AG08396 (cell line): ENCODE measurements around the gene C2orf49.
"Not testable (repeated sequence)": the region's sequence is repeated elsewhere in the genome, so short reads cannot be mapped to it uniquely, and the experiment has no call there.

Experiments
- DNase-seq: peaks from one replicate; pipeline ENCODE4 v3.0.0; 2012; ENCODE audit warnings: low spot score, mixed read lengths

C2orf49 gene

GRCh38 chr2:105321875-105322646 lies 15.3 kb upstream of the C2orf49 start:
- DNase-seq, result no peak

DNA sequence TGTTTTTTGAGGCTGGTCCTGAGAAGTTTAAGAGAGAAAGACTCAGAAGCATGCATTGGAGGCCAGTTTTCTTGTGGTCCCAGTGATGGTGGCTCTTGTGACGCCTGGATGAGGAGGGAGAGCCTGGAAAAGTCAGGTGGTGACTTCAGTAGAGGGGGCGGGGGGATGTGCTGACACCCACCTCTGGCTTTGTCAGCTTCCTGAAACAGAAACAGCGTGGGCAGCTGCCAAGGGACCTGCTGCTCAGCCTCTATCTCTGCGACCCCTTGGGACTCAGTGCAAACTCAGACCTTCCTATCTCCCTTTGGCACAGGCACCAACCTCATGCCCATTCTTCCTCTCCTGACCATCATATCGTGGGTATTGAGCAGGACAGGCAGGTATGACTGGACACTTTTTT lies 14.2 kb upstream of the C2orf49 start:
- DNase-seq, result no peak

GRCh38 chr2:105324101-105324500 lies 13.2 kb upstream of the C2orf49 start:
- DNase-seq, result no peak

GRCh38 chr2:105324732-105325131 lies 12.6 kb upstream of the C2orf49 start:
- peak; percentile 46 for DNase-seq

DNA sequence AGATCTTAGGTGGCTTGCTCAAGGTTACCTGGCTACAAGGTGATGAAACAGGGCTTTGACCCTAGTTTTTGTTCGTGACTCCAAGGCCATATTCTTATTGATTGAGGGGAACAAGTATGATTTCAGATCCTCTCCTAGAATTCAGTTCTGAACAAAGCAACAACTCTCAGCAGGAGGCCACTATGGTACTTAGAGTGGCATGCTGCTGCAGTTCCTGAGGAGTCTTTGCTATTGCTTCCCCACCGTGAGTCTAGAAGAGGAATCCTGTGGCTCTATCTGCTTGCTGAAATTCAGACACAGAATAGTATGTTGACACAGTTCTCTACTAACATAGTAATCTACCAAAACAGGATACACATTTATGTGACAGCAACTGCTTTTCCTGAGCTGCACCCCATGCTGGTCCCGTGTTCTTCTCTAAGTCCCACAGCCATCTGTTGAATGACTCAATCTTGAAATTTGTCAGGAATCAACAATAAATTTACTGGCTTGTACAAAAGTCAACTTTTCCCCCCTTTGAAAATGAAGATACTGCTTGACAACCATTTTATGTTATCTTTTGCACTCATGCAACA lies 11.9 kb upstream of the C2orf49 start:
- no peak for DNase-seq

DNA sequence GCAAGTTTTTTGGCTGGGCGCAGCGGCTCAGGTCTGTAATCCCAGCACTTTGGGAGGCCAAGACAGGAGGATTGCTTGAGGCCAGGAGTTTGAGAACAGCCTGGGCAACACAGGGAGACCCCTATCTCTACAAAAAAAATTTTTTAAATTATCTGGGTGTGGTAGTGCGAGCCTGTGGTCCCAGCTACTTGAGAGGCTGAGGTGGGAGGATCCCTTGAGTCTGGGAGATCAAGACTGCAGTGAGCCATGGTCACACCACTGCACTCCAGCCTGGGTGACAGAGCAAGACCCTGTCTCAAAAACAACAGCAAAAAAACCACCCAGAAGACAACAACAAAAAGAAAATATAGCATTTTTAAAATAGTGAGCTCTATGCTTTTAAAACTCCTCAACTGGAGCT lies 10.1 kb upstream of the C2orf49 start:
- DNase-seq, result not testable (repeated sequence)

DNA sequence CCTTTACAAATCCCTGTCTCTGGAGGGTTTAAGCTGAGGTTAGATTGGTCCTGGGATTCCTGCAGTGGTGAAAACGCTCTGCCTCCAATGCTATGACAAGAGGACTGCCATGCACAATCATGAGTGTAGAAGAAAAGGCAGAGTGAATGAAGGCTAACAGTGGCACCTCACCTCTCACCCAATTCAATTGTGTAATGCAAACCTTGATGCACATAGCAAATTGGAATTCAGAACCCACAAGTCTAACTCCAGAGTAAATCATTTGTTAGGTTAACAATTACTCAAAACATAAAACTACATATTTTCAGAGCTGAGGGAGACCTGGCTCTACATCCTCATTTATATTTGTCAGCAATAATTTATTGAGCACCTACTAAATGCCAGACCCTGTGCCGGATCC lies 9.7 kb upstream of the C2orf49 start:
- DNase-seq, result no peak

DNA sequence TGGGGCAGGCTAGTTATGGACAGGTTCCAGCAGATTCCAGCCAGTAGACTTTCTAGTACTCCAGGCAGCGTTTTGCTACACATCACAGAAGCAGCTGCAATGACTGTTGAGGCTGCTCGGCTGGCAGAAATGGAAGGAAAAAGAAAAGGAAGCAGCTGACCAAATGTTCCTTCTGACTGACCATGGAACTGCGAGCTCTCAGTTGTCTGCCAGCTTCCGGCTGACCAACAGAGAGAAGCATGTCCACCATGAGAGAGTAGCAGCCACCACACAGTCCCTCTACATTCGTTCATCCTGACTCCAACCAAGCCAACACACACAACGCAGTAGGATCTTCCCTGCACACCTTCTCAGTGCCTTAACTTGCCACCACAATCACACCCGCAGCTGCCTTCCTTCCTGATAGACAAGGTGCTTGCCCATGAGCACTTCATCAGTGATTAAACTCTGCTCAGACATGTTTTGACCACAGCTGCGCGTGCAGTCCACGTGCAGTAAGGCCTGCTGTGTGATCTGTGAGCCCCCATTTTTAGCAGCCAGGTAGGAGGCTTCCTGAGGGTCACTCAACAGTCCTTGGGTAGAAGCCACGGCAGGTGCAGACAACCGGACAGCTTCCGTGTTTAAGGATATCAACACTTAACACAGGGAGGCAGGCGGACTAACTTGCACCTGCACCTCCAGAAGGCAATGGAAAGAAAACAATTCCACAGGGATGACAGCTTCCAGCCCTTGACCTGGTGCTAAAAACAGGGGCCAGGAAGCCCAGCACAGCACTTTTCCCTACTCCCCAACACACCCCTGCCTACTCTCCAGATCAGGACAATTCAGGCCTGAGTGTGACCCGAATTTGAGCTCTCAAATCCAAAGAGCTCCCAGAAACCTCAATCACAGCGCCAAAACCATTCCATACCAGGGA lies 8.8 kb upstream of the C2orf49 start:
- peak; percentile 66 for DNase-seq

DNA sequence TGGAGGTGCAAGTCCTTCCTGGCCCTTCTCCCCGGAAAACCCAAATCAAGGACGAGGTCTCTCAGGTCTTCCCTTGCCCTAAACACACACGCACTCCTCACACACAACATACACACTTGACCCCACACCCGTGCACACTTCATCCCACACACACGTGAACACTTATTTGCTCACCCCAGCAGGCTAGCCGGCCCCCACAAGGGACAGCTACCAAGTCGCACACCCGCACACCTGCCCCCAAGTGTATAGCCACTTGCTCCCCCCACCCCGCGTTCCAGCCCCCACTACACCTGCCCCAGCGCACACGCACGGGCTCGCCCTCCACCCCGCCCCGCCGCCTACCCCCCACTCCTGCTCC lies 8.2 kb upstream of the C2orf49 start:
- DNase-seq, result no peak

- peak; percentile 86 for DNase-seq
These were observed 7.5 kb upstream of the C2orf49 start, which contains the start of gene TGFBRAP1 for GRCh38 chr2:105329561-105330495. Gene TGFBRAP1, minus strand, starts transcription at chr2:105329735. Its CDS starts 21,434 bp downstream, at chr2:105308301.

DNA sequence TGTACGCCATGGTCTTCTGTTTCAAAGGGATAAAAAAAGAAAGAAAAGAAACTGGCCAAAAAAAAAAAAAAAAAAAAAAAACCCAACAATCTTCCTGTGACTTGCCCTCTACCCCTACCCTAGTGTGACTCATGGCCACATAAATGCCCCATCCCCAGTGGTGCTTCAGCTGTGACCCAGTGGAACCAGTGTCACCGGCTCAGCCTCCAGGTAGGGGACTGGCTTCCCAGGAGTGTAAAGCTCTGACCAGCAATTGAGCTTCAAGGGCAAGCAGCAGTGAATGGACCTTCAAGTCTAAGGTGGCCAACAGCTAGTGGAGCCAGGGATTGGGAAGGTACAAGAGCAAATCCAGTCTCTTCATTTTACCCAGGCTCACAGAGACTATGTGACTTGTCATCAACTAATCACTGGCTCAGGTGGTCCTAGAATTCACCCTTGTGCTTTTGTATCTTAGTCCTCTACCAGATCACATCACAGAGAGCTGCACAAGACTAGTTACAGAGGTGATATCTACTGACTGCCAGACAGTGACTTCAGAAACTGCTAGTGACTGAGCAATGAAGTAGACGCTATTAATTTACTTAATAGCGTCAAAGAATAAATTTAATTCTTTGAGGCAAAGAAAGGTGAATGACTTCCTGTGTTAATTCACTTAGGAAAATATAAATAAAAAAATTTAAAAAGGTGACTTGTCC lies 6.5 kb upstream of the C2orf49 start:
- DNase-seq, result no peak

DNA sequence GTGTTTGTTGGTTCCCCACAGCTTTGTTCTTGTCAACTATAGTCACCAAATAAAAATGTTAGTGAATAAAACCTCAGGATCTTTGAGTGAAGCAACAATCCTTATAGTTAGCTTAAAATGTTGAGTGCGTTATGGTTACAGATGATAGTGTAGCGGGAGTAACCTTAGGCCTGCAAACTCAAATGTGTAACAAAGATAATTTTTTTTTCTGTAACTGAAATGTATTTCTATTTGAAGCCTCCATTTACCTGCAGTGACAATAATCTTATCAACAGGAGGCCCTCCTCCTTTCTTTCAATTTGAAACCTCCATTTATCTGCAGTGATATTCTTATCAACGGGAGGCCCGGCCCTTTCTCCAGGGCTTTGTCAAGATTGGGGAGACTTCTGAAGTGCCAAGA lies 3.1 kb upstream of the C2orf49 start:
- DNase-seq, result no peak

DNA sequence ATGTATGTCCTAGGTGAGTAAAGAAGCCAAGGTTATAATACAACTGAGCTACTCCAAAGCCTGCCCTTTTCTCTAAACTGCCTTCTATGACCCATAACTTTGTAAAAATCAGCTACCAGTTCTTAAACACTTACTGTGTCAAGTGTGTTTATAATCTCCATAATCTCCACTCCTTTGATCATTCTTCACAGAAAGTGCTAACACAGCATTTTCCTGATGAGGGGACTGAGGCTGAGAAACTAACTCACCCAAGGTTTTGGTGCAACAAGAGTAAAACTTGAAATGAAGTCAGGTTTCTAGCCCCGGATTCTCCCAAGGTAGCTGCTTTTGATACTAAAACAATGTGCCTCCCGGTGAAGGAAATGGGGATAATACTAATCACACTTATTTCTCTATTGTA lies 1.9 kb upstream of the C2orf49 start:
- no peak for DNase-seq

- no peak for DNase-seq
These were observed 586 bp upstream of the C2orf49 start for GRCh38 chr2:105336786-105337121.

GRCh38 chr2:105338020-105338385 lies 663 bp downstream of the C2orf49 start:
- no peak for DNase-seq

GRCh38 chr2:105339414-105339813 lies 2.1 kb downstream of the C2orf49 start:
- no peak for DNase-seq

GRCh38 chr2:105344704-105345345 lies 7.5 kb downstream of the C2orf49 start:
- DNase-seq, result no peak

DNA sequence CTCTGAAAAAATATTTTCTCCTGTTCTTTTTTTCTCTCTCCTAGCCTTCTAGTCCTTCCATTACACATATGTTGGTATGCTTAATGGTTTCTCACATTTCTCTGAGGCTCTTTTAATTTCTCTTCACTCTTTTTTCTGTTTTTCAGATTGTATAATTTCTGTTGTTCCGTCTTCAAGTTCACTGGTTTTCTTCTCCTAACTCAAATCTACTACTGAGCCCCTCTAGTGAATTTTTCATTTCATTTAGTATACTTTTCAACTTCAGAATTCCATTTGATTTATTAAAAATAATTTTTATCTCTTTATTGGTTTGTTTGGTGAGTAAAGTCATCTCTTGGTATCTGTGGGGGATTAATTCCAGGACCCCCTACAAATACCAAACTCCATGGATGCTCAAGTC lies 19.8 kb downstream of the C2orf49 start:
- no peak for DNase-seq

- no peak for DNase-seq
These were observed 21.3 kb downstream of the C2orf49 start for GRCh38 chr2:105358593-105358992.

GRCh38 chr2:105361102-105361889 lies 24.0 kb downstream of the C2orf49 start:
- no peak for DNase-seq
